GM18505 (cell line): ENCODE results near the gene IGLON5.
A peak's percentile ranks its signal among the peaks of the same experiment; 100 is the strongest.

Experiments used
- ATAC-seq: cut with Tn5 transposase; IDR thresholded peaks from one replicate; pipeline ENCODE4 v1.9.1; 2021; ENCODE audit not compliant: unreplicated experiment
- POLR2A ChIP-seq: IDR thresholded peaks from 4 replicates; pipeline ENCODE4 v1.6.1; 2011; ENCODE audit warnings: borderline replicate concordance; ENCODE audit not compliant: insufficient read depth, insufficient read length; ENCODE audit errors: extremely low read depth

IGLON5 gene

GRCh38 chr19:51351266-51351990 is 40.0 kb downstream of the IGLON5 start:
- no peak for ATAC-seq
- no peak for TF ChIP-seq POLR2A

GRCh38 chr19:51352783-51353360 is 41.4 kb downstream of the IGLON5 start:
- ATAC-seq, result no peak
- no peak for TF ChIP-seq POLR2A

GRCh38 chr19:51354103-51354741 is 42.8 kb downstream of the IGLON5 start:
- TF ChIP-seq POLR2A, result no peak
- no peak for ATAC-seq

GRCh38 chr19:51354742-51355148 is 43.3 kb downstream of the IGLON5 start:
- no peak for ATAC-seq
- TF ChIP-seq POLR2A, result no peak

- no peak for ATAC-seq
- TF ChIP-seq POLR2A, result no peak
Measured at GRCh38 chr19:51356159-51356801, 44.8 kb downstream of the IGLON5 start.

- no peak for ATAC-seq
- TF ChIP-seq POLR2A, result no peak
Measured at GRCh38 chr19:51357952-51358351, 46.5 kb downstream of the IGLON5 start.

GRCh38 chr19:51359294-51359693 is 47.9 kb downstream of the IGLON5 start:
- no peak for ATAC-seq
- no peak for TF ChIP-seq POLR2A

GRCh38 chr19:51361239-51361638 is 49.8 kb downstream of the IGLON5 start:
- TF ChIP-seq POLR2A, result no peak
- no peak for ATAC-seq

GRCh38 chr19:51364200-51365106 is 53.0 kb downstream of the IGLON5 start:
- ATAC-seq, result no peak
- no peak for TF ChIP-seq POLR2A

- TF ChIP-seq POLR2A, result no peak
- no peak for ATAC-seq
Measured at GRCh38 chr19:51365211-51365964, 53.9 kb downstream of the IGLON5 start.

- no peak for ATAC-seq
- TF ChIP-seq POLR2A, result peak; percentile 70
Measured at GRCh38 chr19:51365965-51366388, 54.5 kb downstream of the IGLON5 start, which contains the start of gene ETFB. ETFB (minus strand) TSS chr19:51366388; CDS start chr19:51366326, 62 bp downstream.
